Breast epithelium (tissue), 3 donors: ENCODE data around the gene OR10G8.

ENCODE experiments used
- CTCF ChIP-seq, 3 donors: fragments of 450-650 bp; IDR thresholded peaks; one replicate each; pipeline ENCODE4 v1.5.1; 2016 to 2017; ENCODE audit warnings: antibody characterized with exemption in 3 of 3, mild to moderate bottlenecking in 3 of 3, moderate library complexity in 3 of 3
- POLR2A ChIP-seq: fragments of 450-650 bp; IDR thresholded peaks from one replicate; pipeline ENCODE4 v1.6.1; 2016; ENCODE audit warnings: antibody characterized with exemption, mild to moderate bottlenecking, moderate library complexity

- TF ChIP-seq CTCF (IDR thresholded peaks at IDR 0.05) (no peak), POLR2A (no peak)
These were observed 52.0 kb downstream of the OR10G8 start for GRCh38 chr11:124078591-124078990.
